GM21447 (cell line): Measurements from ENCODE around the gene SLC15A3.

Experiments
- ATAC-seq: cut with Tn5 transposase; IDR thresholded peaks from one replicate; pipeline ENCODE4 v1.9.1; 2021; ENCODE audit not compliant: unreplicated experiment

Gene SLC15A3

GRCh38 chr11:60947700-60948099, 4.3 kb downstream of the SLC15A3 start:
- ATAC-seq, result no peak

- no peak for ATAC-seq
Measured at GRCh38 chr11:60946601-60947264, 5.2 kb downstream of the SLC15A3 start.

GRCh38 chr11:60945295-60945667, 6.7 kb downstream of the SLC15A3 start:
- no peak for ATAC-seq

GRCh38 chr11:60944490-60945294, 7.3 kb downstream of the SLC15A3 start:
- ATAC-seq, result no peak

GRCh38 chr11:60942970-60943565, 8.9 kb downstream of the SLC15A3 start:
- no peak for ATAC-seq

- no peak for ATAC-seq
Measured at GRCh38 chr11:60942219-60942618, 9.8 kb downstream of the SLC15A3 start.

GRCh38 chr11:60941371-60942119, 10.4 kb downstream of the SLC15A3 start:
- ATAC-seq, result no peak

- no peak for ATAC-seq
Measured at GRCh38 chr11:60939855-60940254, 12.1 kb downstream of the SLC15A3 start.

- ATAC-seq, result no peak
Measured at GRCh38 chr11:60939301-60939700, 12.7 kb downstream of the SLC15A3 start.

- ATAC-seq, result no peak
Measured at GRCh38 chr11:60938500-60938899, 13.5 kb downstream of the SLC15A3 start.

GRCh38 chr11:60937811-60938210, 14.2 kb downstream of the SLC15A3 start:
- ATAC-seq, result no peak

- no peak for ATAC-seq
Measured at GRCh38 chr11:60937144-60937527, 14.8 kb downstream of the SLC15A3 start.

GRCh38 chr11:60936467-60937143, 15.4 kb downstream of the SLC15A3 start:
- ATAC-seq, result no peak

GRCh38 chr11:60935676-60936442, 16.1 kb downstream of the SLC15A3 start:
- ATAC-seq, result no peak

GRCh38 chr11:60934790-60935605, 17.0 kb downstream of the SLC15A3 start:
- no peak for ATAC-seq

- no peak for ATAC-seq
Measured at GRCh38 chr11:60934124-60934789, 17.7 kb downstream of the SLC15A3 start.

- no peak for ATAC-seq
Measured at GRCh38 chr11:60933416-60934123, 18.4 kb downstream of the SLC15A3 start.
